HCT116 (cell line): Measurements from ENCODE around the gene F2R. TPM values are rescaled to one million over a fixed set of nuclear protein-coding genes. Genes with fewer than 3 reads are reported as not detected.

Experiments
- ATAC-seq: fragments of 200-7000 bp; cut with Tn5 transposase; 2 replicates; pipeline ENCODE4 v1.9.1; 2020; ENCODE audit warnings: mild to moderate bottlenecking, moderate library complexity
- BruUV-seq: library from RNA; stranded (reverse); fragments of 400-500 nt; replicated peaks from 2 replicates; lab custom pipeline; 2021; lab: Mats Ljungman, UMichigan
- CTCF ChIA-PET: fragments of 300-600 bp; sonication (Branson Sonifier 250); formaldehyde crosslinking; loops from one replicate; lab custom pipeline; 2021; ENCODE audit warnings: antibody characterized with exemption; lab: Charles Lee
- POLR2A ChIA-PET: fragments of 300-600, 350-600 bp; sonication (Branson Sonifier 250); formaldehyde crosslinking; loops from one replicate; lab custom pipeline; 2021; ENCODE audit warnings: antibody characterized with exemption; lab: Charles Lee
- RAD21 ChIA-PET, 2 experiments: fragments of 300-600 bp; sonication (Branson Sonifier 250); formaldehyde crosslinking; loops; one replicate each; lab custom pipeline; 2023; ENCODE audit warnings: low total read pairs in 2 of 2; ENCODE audit not compliant: uncharacterized antibody in 2 of 2, unreplicated experiment in 2 of 2, low non-redundant PET in 1 of 2; lab: Charles Lee
- DNase-seq: peaks from one replicate; pipeline ENCODE4 v3.0.0-alpha.2; 2010; ENCODE audit warnings: low read depth, low spot score
- H2AFZ ChIP-seq: fragments of 200-600 bp; shearing (Covaris generic), sonication (generic); 2 replicates; pipeline ENCODE4 v1.6.1; 2017; ENCODE audit warnings: low read depth, mixed run types, mixed read lengths, antibody characterized with exemption, low read length; ENCODE audit not compliant: poor library complexity, severe bottlenecking
- H3K27ac ChIP-seq: 2 replicates; pipeline ENCODE4 v1.5.1; 2012; ENCODE audit warnings: low read depth, low read length
- H3K27me3 ChIP-seq: fragments of 200-600 bp; sonication (generic); 2 replicates; pipeline ENCODE4 v1.6.1; 2016; ENCODE audit warnings: mixed run types, low read length, mixed read lengths; ENCODE audit not compliant: insufficient read depth
- H3K36me3 ChIP-seq, 2 experiments: fragments of 200-500 bp in 1 of 2; fragments of 200-600 bp in 1 of 2; sonication (Bioruptor generic) in 1 of 2; sonication (generic) in 1 of 2; 2 replicates each; pipeline versions ENCODE4 v1.5.1 to v1.6.1; 2014 to 2016; ENCODE audit warnings: low read length in 2 of 2, inconsistent platforms in 1 of 2, mixed read lengths in 1 of 2, mixed run types in 1 of 2; ENCODE audit not compliant: insufficient read depth in 2 of 2, control insufficient read depth in 1 of 2
- H3K4me1 ChIP-seq, 2 experiments: fragments of 200-600 bp in 1 of 2; sonication (generic) in 1 of 2; 2 replicates each; pipeline versions ENCODE4 v1.5.1 to v1.6.1; 2012 to 2017; ENCODE audit warnings: low read length in 2 of 2, inconsistent platforms in 1 of 2, mild to moderate bottlenecking in 1 of 2, mixed read lengths in 1 of 2, mixed run types in 1 of 2, moderate library complexity in 1 of 2; ENCODE audit not compliant: insufficient read depth in 2 of 2, control insufficient read depth in 1 of 2
- H3K4me2 ChIP-seq: fragments of 200-600 bp; sonication (generic); 2 replicates; pipeline ENCODE4 v1.6.1; 2017; ENCODE audit warnings: mixed run types, low read length, mixed read lengths
- H3K4me3 ChIP-seq, 2 experiments: fragments of 200-600 bp in 1 of 2; sonication (generic) in 1 of 2; replicated peaks in 1 of 2; 2 replicates each; pipeline ENCODE4 v1.5.1; 2011 to 2016; ENCODE audit warnings: low read length in 2 of 2, control low read depth in 1 of 2, low read depth in 1 of 2, mild to moderate bottlenecking in 1 of 2, mixed read lengths in 1 of 2, mixed run types in 1 of 2
- H3K79me2 ChIP-seq: fragments of 200-600 bp; sonication (generic); 2 replicates; pipeline ENCODE4 v1.6.1; 2017; ENCODE audit warnings: mild to moderate bottlenecking, mixed run types, low read length, moderate library complexity, mixed read lengths; ENCODE audit not compliant: insufficient read depth
- H3K9ac ChIP-seq: fragments of 200-600 bp; sonication (generic); 2 replicates; pipeline ENCODE4 v1.6.1; 2016; ENCODE audit warnings: low read length, mixed read lengths
- H3K9me2 ChIP-seq: fragments of 200-600 bp; sonication (generic), shearing (Covaris generic); 2 replicates; pipeline ENCODE4 v1.6.1; 2017; ENCODE audit warnings: mixed run types, mild to moderate bottlenecking, moderate library complexity; ENCODE audit not compliant: insufficient read depth
- H3K9me3 ChIP-seq, 2 experiments: fragments of 200-500 bp in 1 of 2; fragments of 200-600 bp in 1 of 2; sonication (Bioruptor generic) in 1 of 2; sonication (generic) in 1 of 2; 2 replicates each; pipeline ENCODE4 v1.6.1; 2014 to 2017; ENCODE audit warnings: low read length in 2 of 2, mixed read lengths in 2 of 2, inconsistent platforms in 1 of 2, low read depth in 1 of 2, mild to moderate bottlenecking in 1 of 2, mixed run types in 1 of 2, moderate library complexity in 1 of 2; ENCODE audit not compliant: control insufficient read depth in 1 of 2, insufficient read depth in 1 of 2
- H4K20me1 ChIP-seq: fragments of 200-600 bp; sonication (generic), shearing (Covaris generic); 2 replicates; pipeline ENCODE4 v1.6.1; 2017; ENCODE audit warnings: mixed run types, mild to moderate bottlenecking, moderate library complexity; ENCODE audit not compliant: insufficient read depth
- CTCF ChIP-seq, 3 experiments: fragments of 200-600 bp in 1 of 3; sonication (generic) in 1 of 3; IDR thresholded peaks in 2 of 3; conservative IDR thresholded peaks in 1 of 3; 2 replicates each; pipeline ENCODE4 v1.5.1; 2012 to 2017; ENCODE audit warnings: low read depth in 2 of 3, low read length in 2 of 3, antibody characterized with exemption in 1 of 3, borderline replicate concordance in 1 of 3, control low read depth in 1 of 3, mild to moderate bottlenecking in 1 of 3, mixed read lengths in 1 of 3, mixed run types in 1 of 3, moderate library complexity in 1 of 3; ENCODE audit not compliant: insufficient read depth in 1 of 3
- JUND ChIP-seq: IDR thresholded peaks from 2 replicates; pipeline ENCODE4 v1.6.1; 2012
- POLR2AphosphoS5 ChIP-seq: IDR thresholded peaks from 2 replicates; pipeline ENCODE4 v1.6.1; 2011; ENCODE audit warnings: mild to moderate bottlenecking, low read depth, low read length, moderate library complexity
- REST ChIP-seq: IDR thresholded peaks from 2 replicates; pipeline ENCODE4 v1.6.1; 2012; ENCODE audit warnings: low read depth
- ZBTB33 ChIP-seq: IDR thresholded peaks from 2 replicates; pipeline ENCODE4 v1.6.1; 2011; ENCODE audit warnings: mild to moderate bottlenecking, low read length, moderate library complexity; ENCODE audit not compliant: insufficient replicate concordance; ENCODE audit errors: extremely low read depth
- ZFX ChIP-seq: fragments of 450-650 bp; IDR thresholded peaks from 2 replicates; pipeline ENCODE4 v1.6.1; 2017
- ZNF274 ChIP-seq: fragments of 200-500 bp; sonication (Bioruptor generic); IDR thresholded peaks from 2 replicates; pipeline ENCODE4 v1.6.1; 2014; ENCODE audit warnings: mild to moderate bottlenecking, low read depth, low read length, inconsistent platforms
- intact Hi-C: fragments of 100-400 bp; cut with micrococcal nuclease; formaldehyde crosslinking; loops from 2 replicates; pipeline ENCODE4 v1.10.0; 2022
- total RNA-seq: library from RNA; stranded (reverse); gene quantifications from one replicate; pipeline ENCODE4 v1.2.1, GENCODE V29; 2021; ENCODE audit not compliant: unreplicated experiment

F2R gene
- total RNA-seq, 1 experiment from 2014 or later: 16.6 TPM

GRCh38 chr5:76744632-76745031 lies 28.7 kb downstream of the F2R start:
- intact Hi-C loops: no loop called here
- Histone ChIP-seq H3K27ac (no peak overlapping the region), H3K79me2 (no peaks in the 10 kb centered on the region), H3K4me2 (no peak overlapping the region), H2AFZ (peak overlapping the region; percentile 59), H3K9me2 (no peaks in the 10 kb centered on the region), H3K9me3 (no peaks in the 10 kb centered on the region), H3K27me3 (no peaks in the 10 kb centered on the region), H3K9ac (no peak overlapping the region), H3K4me3 (no peak overlapping the region), H4K20me1 (no peaks in the 10 kb centered on the region), H3K36me3 (no peaks in the 10 kb centered on the region), H3K4me1 (peaks cover 7 to 13% of the 10 kb centered on the region in 2 experiments)
- POLR2A ChIA-PET: no interaction called here
- CTCF ChIA-PET: no interaction called here
- ATAC-seq (no peak), DNase-seq (no peak)
- RAD21 ChIA-PET: interaction anchor here in 1 of 2 experiments (1.2 kb wide), 1 partner anchor 30 kb away, joined by 3 read pairs; no protein-coding TSS in a partner anchor
- BruUV-seq: no TSS peak
- no peak for TF ChIP-seq CTCF (IDR thresholded peaks at IDR 0.05 in 2 of 3, conservative IDR thresholded peaks at IDR 0.05 in 1 of 3; ENCODE audit: borderline replicate concordance in 1 of 3, insufficient read depth in 1 of 3, low read depth in 2 of 3, low read length in 2 of 3)
- no peak for TF ChIP-seq REST
- no peak for TF ChIP-seq ZFX
- TF ChIP-seq JUND: no peak
- no peak for TF ChIP-seq POLR2AphosphoS5
- TF ChIP-seq ZNF274: no peak
- TF ChIP-seq ZBTB33: no peak
